ENCODE data around the gene CADM4.

DNA sequence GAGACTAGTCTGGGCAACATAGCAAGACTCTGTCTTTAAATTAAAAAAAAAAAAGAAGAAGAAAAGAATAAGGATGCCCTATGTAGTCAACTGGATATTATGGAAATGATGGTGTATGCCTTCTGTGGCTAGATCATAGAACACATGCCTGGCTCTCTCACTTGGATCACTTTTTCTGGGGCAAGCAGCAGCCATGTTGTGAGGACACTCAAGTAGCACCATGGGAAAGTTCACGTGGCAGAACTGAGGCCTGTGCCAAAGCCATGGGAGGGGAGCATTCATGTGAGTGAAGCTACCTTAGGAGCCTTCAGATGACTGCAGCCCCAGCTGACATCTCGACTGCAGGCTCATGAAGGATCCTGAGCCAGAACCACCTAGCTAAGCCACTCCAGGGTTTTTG is 18.4 kb upstream of the CADM4 start:
- TF ChIP-seq, protein P1, sequence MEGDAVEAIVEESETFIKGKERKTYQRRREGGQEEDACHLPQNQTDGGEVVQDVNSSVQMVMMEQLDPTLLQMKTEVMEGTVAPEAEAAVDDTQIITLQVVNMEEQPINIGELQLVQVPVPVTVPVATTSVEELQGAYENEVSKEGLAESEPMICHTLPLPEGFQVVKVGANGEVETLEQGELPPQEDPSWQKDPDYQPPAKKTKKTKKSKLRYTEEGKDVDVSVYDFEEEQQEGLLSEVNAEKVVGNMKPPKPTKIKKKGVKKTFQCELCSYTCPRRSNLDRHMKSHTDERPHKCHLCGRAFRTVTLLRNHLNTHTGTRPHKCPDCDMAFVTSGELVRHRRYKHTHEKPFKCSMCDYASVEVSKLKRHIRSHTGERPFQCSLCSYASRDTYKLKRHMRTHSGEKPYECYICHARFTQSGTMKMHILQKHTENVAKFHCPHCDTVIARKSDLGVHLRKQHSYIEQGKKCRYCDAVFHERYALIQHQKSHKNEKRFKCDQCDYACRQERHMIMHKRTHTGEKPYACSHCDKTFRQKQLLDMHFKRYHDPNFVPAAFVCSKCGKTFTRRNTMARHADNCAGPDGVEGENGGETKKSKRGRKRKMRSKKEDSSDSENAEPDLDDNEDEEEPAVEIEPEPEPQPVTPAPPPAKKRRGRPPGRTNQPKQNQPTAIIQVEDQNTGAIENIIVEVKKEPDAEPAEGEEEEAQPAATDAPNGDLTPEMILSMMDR (IDR thresholded peaks at IDR 0.05), result no peak
- no peak for TF ChIP-seq EP300 (IDR thresholded peaks at IDR 0.05)
